ENCODE results near the gene LCK.

LCK gene

DNA sequence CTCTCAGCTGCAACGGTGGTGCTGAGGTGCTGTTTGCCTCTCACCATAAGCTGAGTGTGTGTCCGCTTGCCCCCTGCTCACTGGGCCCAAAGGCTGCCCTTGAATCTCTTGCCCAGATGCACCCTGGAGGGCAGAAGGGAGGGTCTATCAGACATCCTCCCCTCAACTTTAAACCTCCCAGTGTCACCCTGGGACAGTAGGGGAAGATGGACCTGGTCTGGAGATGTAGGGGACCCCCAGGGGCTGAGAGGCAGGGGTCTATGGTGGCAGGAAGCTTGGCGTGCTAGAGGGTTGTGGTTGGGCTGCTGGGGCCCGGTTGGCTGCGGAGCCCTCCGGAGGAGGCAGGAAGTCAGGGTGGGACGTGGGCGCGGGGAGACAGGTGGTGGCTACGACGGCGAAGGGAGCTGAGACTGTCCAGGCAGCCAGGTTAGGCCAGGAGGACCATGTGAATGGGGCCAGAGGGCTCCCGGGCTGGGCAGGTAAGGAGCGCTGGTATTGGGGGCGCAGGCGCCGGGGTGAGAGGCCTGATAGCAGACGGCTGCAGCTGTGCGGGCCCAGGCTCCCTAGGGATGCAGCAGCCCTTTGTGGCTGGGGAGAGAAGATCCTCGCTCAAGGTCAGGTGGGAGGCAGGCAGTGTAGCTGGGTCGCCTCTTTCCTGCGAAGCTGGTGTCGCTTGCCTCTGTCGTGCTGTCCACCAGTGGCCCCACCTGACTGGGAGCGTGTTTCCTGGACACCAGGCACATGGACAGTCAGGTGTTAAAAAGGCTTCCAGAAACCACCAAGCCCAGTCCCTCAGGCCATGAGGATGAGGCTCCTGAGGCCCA is at the start of gene LCK:
Gene LCK (plus strand): TSS at position 373 of the 824 bp plus-strand sequence. CDS start 23,065 bp downstream, outside the sequence.
- Histone ChIP-seq H3K4me1 (ENCODE audit: low read depth, poor library complexity, severe bottlenecking) (peaks cover 17% of the 10 kb centered on the region), H3K9ac (no peak within 1 kb of the TSS), H3K4me2 (no peak within 1 kb of the TSS), H3K27me3 (ENCODE audit: insufficient read depth, low read depth) (no peaks in the 10 kb centered on the region), H4K20me1 (ENCODE audit: insufficient read depth) (no peaks in the 10 kb centered on the region), H3K27ac (peak within 1 kb of the TSS; percentile 26; the same call in 1 of the 2 replicates), H3K79me2 (ENCODE audit: insufficient read depth, low read depth) (no peaks in the 10 kb centered on the region), H3K36me3 (ENCODE audit: insufficient read depth) (no peaks in the 10 kb centered on the region), H2AFZ (ENCODE audit: low read depth) (peak within 1 kb of the TSS; percentile 23), H3K4me3 (IDR thresholded peaks at IDR 0.05; ENCODE audit: insufficient read depth, low read depth, low read length) (no peak within 1 kb of the TSS)
- TF ChIP-seq CTCF (conservative IDR thresholded peaks at IDR 0.05; ENCODE audit: low read depth, low read length), result no peak

- peak overlapping the region; percentile 59 for H2AFZ ChIP-seq (ENCODE audit: low read depth)
- no peak overlapping the region for H3K27ac ChIP-seq
Observed at GRCh38 chr1:32204943-32205361, 46.1 kb upstream of the LCK start.

GRCh38 chr1:32205401-32206370 is 45.4 kb upstream of the LCK start, which contains the start of gene IQCC:
TSS of gene IQCC (plus strand) at chr1:32205671. CDS start at chr1:32205682, 11 bp downstream.
- Histone ChIP-seq H2AFZ (ENCODE audit: low read depth) (peak within 1 kb of the TSS; percentile 59), H3K4me1 (ENCODE audit: low read depth, poor library complexity, severe bottlenecking) (peaks cover 42% of the 10 kb centered on the region), H3K27me3 (ENCODE audit: insufficient read depth, low read depth) (no peaks in the 10 kb centered on the region), H3K79me2 (ENCODE audit: insufficient read depth, low read depth) (no peaks in the 10 kb centered on the region), H3K4me3 (IDR thresholded peaks at IDR 0.05; ENCODE audit: insufficient read depth, low read depth, low read length) (peak within 1 kb of the TSS; percentile 88), H4K20me1 (ENCODE audit: insufficient read depth) (no peaks in the 10 kb centered on the region), H3K9ac (peak within 1 kb of the TSS; percentile 67), H3K4me2 (peak within 1 kb of the TSS; percentile 93), H3K36me3 (ENCODE audit: insufficient read depth) (no peaks in the 10 kb centered on the region), H3K27ac (peak within 1 kb of the TSS; percentile 18; the same call in 1 of the 2 replicates)
- no peak for TF ChIP-seq CTCF (conservative IDR thresholded peaks at IDR 0.05; ENCODE audit: low read depth, low read length)

More at GRCh38 chr1:32204943-32205361, 46.1 kb upstream of the LCK start:
- no peak overlapping the region for H3K4me3 ChIP-seq (IDR thresholded peaks at IDR 0.05; ENCODE audit: insufficient read depth, low read depth, low read length)
- H3K27me3 ChIP-seq (ENCODE audit: insufficient read depth, low read depth), result no peaks in the 10 kb centered on the region
- peaks cover 48% of the 10 kb centered on the region for H3K4me1 ChIP-seq (ENCODE audit: low read depth, poor library complexity, severe bottlenecking)
- no peaks in the 10 kb centered on the region for H4K20me1 ChIP-seq (ENCODE audit: insufficient read depth)
- peak overlapping the region; percentile 67; the same call in 1 of the 2 replicates for H3K9ac ChIP-seq
- no peak for TF ChIP-seq CTCF (conservative IDR thresholded peaks at IDR 0.05; ENCODE audit: low read depth, low read length)
- no peaks in the 10 kb centered on the region for H3K36me3 ChIP-seq (ENCODE audit: insufficient read depth)
- H3K4me2 ChIP-seq, result peak overlapping the region; percentile 93
- H3K79me2 ChIP-seq (ENCODE audit: insufficient read depth, low read depth), result no peaks in the 10 kb centered on the region

DNA sequence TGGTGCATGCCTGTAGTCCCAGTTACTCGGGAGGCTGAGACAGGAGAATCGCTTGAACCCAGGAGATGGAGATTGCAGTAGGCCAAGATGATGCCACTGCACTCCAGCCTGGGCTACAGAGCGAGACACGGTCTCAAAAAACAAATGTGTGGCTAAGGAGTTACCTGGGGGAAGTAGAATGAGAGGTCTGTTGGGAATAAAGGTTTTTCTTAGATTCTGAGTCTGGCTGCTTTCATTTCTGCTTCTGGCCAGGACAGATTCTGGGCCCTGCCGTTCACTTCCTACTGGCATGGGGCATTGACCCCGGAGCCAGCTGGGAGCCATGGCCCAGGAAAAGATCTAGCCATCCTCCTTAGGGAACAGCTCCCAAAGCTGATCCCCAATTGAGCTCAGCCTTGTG is 42.6 kb upstream of the LCK start:
- H3K4me3 ChIP-seq (IDR thresholded peaks at IDR 0.05; ENCODE audit: insufficient read depth, low read depth, low read length), result no peak overlapping the region
- TF ChIP-seq CTCF (conservative IDR thresholded peaks at IDR 0.05; ENCODE audit: low read depth, low read length), result no peak
- H3K27me3 ChIP-seq (ENCODE audit: insufficient read depth, low read depth), result no peaks in the 10 kb centered on the region
- H3K4me1 ChIP-seq (ENCODE audit: low read depth, poor library complexity, severe bottlenecking), result peaks cover 22% of the 10 kb centered on the region
- no peak overlapping the region for H3K27ac ChIP-seq
- no peaks in the 10 kb centered on the region for H3K36me3 ChIP-seq (ENCODE audit: insufficient read depth)
- H2AFZ ChIP-seq (ENCODE audit: low read depth), result no peak overlapping the region
- no peaks in the 10 kb centered on the region for H4K20me1 ChIP-seq (ENCODE audit: insufficient read depth)
- H3K79me2 ChIP-seq (ENCODE audit: insufficient read depth, low read depth), result no peaks in the 10 kb centered on the region
- H3K4me2 ChIP-seq, result no peak overlapping the region
- H3K9ac ChIP-seq, result no peak overlapping the region

All from KMS-11 (cell line).